GM23338 (cell line): ENCODE data around the gene COX7A1. TPM values are rescaled to one million over a fixed set of nuclear protein-coding genes. Genes with fewer than 3 reads are reported as not detected.
"Not testable (repeated sequence)": the region's sequence is repeated elsewhere in the genome, so short reads cannot be mapped to it uniquely, and the experiment has no call there.

Experiments used
- ATAC-seq: fragments of 200-7000 bp; cut with Tn5 transposase; 3 replicates; pipeline ENCODE4 v1.9.1; 2020
- DNase-seq: peaks from one replicate; pipeline ENCODE4 v3.0.0-alpha.2; 2015; ENCODE audit warnings: low spot score
- H2AFZ ChIP-seq: fragments of 200-600 bp; sonication (generic); 2 replicates; pipeline ENCODE4 v1.8.0; 2016; ENCODE audit warnings: antibody characterized with exemption, mild to moderate bottlenecking, moderate library complexity
- H3F3A ChIP-seq: fragments of 200-600 bp; sonication (generic); replicated peaks from 2 replicates; pipeline ENCODE4 v1.8.0; 2017; ENCODE audit warnings: antibody characterized with exemption, mixed run types, low read depth
- H3K27ac ChIP-seq: fragments of 200-600 bp; sonication (generic); 2 replicates; pipeline ENCODE4 v1.6.1; 2016; ENCODE audit warnings: low read depth
- H3K27me3 ChIP-seq: fragments of 200-600 bp; sonication (generic); 2 replicates; pipeline ENCODE4 v1.8.0; 2016; ENCODE audit warnings: mild to moderate bottlenecking, mixed run types, moderate library complexity; ENCODE audit not compliant: insufficient read depth
- H3K36me3 ChIP-seq: fragments of 200-600 bp; sonication (generic); 2 replicates; pipeline ENCODE4 v1.8.0; 2016; ENCODE audit warnings: mild to moderate bottlenecking; ENCODE audit not compliant: insufficient read depth
- H3K4me1 ChIP-seq: fragments of 200-600 bp; sonication (generic); 2 replicates; pipeline ENCODE4 v1.8.0; 2016; ENCODE audit warnings: mild to moderate bottlenecking, moderate library complexity; ENCODE audit not compliant: insufficient read depth
- H3K4me2 ChIP-seq: fragments of 200-600 bp; sonication (generic); 2 replicates; pipeline ENCODE4 v1.7.1; 2017; ENCODE audit warnings: mixed run types
- H3K4me3 ChIP-seq: fragments of 200-600 bp; sonication (generic); 2 replicates; pipeline ENCODE4 v1.6.1; 2016; ENCODE audit warnings: mixed run types
- H3K79me2 ChIP-seq: fragments of 200-600 bp; sonication (generic); replicated peaks from 2 replicates; pipeline ENCODE4 v1.8.0; 2017; ENCODE audit warnings: mild to moderate bottlenecking; ENCODE audit not compliant: insufficient read depth
- H3K9me2 ChIP-seq: fragments of 200-600 bp; sonication (generic); 2 replicates; pipeline ENCODE4 v1.8.0; 2017; ENCODE audit not compliant: insufficient read depth
- H4K20me1 ChIP-seq: fragments of 200-600 bp; sonication (generic); replicated peaks from 2 replicates; pipeline ENCODE4 v1.8.0; 2017; ENCODE audit warnings: mild to moderate bottlenecking; ENCODE audit not compliant: insufficient read depth
- H3K27ac Mint-ChIP-seq: 2 replicates; pipeline ENCODE4 v1.8.0; 2020; ENCODE audit warnings: inconsistent platforms, mild to moderate bottlenecking, moderate library complexity, mixed read lengths
- H3K27me3 Mint-ChIP-seq: 3 replicates; pipeline ENCODE4 v1.8.0; 2022; ENCODE audit warnings: low read depth, mild to moderate bottlenecking, moderate library complexity, mixed read lengths, inconsistent platforms; ENCODE audit not compliant: insufficient read depth, poor library complexity
- H3K36me3 Mint-ChIP-seq: 3 replicates; pipeline ENCODE4 v1.8.0; 2021; ENCODE audit warnings: low read depth, mild to moderate bottlenecking, inconsistent platforms, moderate library complexity, mixed read lengths
- H3K4me1 Mint-ChIP-seq: 3 replicates; pipeline ENCODE4 v1.8.0; 2020; ENCODE audit warnings: mild to moderate bottlenecking, inconsistent platforms, mixed read lengths
- H3K4me3 Mint-ChIP-seq: 3 replicates; pipeline ENCODE4 v1.8.0; 2021; ENCODE audit warnings: moderate library complexity, mild to moderate bottlenecking, inconsistent platforms, mixed read lengths
- H3K9me3 Mint-ChIP-seq: 3 replicates; pipeline ENCODE4 v1.8.0; 2020; ENCODE audit warnings: moderate library complexity, mild to moderate bottlenecking, inconsistent platforms, mixed read lengths
- CREB1 ChIP-seq: fragments of 250-450 bp; sonication (Bioruptor Pico); IDR thresholded peaks from 2 replicates; pipeline ENCODE4 v1.5.0; 2020; ENCODE audit warnings: low read depth, mild to moderate bottlenecking, moderate library complexity
- CTCF ChIP-seq, 2 experiments: fragments of 200-600 bp in 1 of 2; sonication (generic) in 1 of 2; conservative IDR thresholded peaks; 2 replicates each; pipeline versions ENCODE4 v1.5.1 to v1.6.1; 2016 to 2017; ENCODE audit warnings: antibody characterized with exemption in 2 of 2, low read depth in 2 of 2, mild to moderate bottlenecking in 2 of 2, moderate library complexity in 1 of 2
- EZH2 ChIP-seq: fragments of 200-600 bp; sonication (generic); IDR thresholded peaks from one replicate; pipeline ENCODE4 v1.8.0; 2017; ENCODE audit warnings: antibody characterized with exemption, mild to moderate bottlenecking, low read depth; ENCODE audit not compliant: unreplicated experiment
- NANOG ChIP-seq: IDR thresholded peaks from 2 replicates; pipeline ENCODE4 v1.6.1; 2016; ENCODE audit warnings: antibody characterized with exemption, borderline replicate concordance
- REST ChIP-seq: IDR thresholded peaks from one replicate; pipeline ENCODE4 v1.6.1; 2018; ENCODE audit warnings: antibody characterized with exemption; ENCODE audit not compliant: unreplicated experiment
- STAT1 ChIP-seq: IDR thresholded peaks from one replicate; pipeline ENCODE4 v1.6.1; 2016; ENCODE audit warnings: antibody characterized with exemption; ENCODE audit not compliant: unreplicated experiment
- ZNF114 ChIP-seq: fragments of 250-450 bp; sonication (Bioruptor Pico); IDR thresholded peaks from 2 replicates; pipeline ENCODE4 v1.5.0; 2020; ENCODE audit warnings: mild to moderate bottlenecking, moderate library complexity
- ZNF331 ChIP-seq: fragments of 250-450 bp; sonication (Bioruptor Pico); IDR thresholded peaks from 2 replicates; pipeline ENCODE4 v1.5.0; 2020; ENCODE audit warnings: low read depth, mild to moderate bottlenecking, moderate library complexity
- polyA plus RNA-seq: library from polyadenylated mRNA; unstranded; fragments of >200 nt; fragmentation: Nextera tagmentation; extraction: Ambion mirVana; gene quantifications from 2 replicates; pipeline ENCODE4 v1.2.1, GENCODE V29; 2016
- total RNA-seq: library from RNA; depleted of rRNA; stranded (reverse); fragments of >200 nt; shearing (Covaris generic); gene quantifications from 2 replicates; pipeline ENCODE4 v1.2.3, GENCODE V29; 2014

The COX7A1 gene
- total and polyA plus RNA-seq, 2 experiments from 2014 or later: 0.52 to 5.5 TPM

GRCh38 chr19:36198119-36198518 is 45.9 kb upstream of the COX7A1 start:
- no peaks in the 10 kb centered on the region for H4K20me1 ChIP-seq
- Mint-ChIP-seq H3K4me3 (no peak overlapping the region), H3K4me1 (no peaks in the 10 kb centered on the region), H3K9me3 (no peaks in the 10 kb centered on the region), H3K27ac (no peak overlapping the region), H3K27me3 (no peaks in the 10 kb centered on the region), H3K36me3 (peaks cover 3% of the 10 kb centered on the region; the same call in 2 of the 3 replicates)
- no peaks in the 10 kb centered on the region for H3K4me1 ChIP-seq
- H3K36me3 ChIP-seq: no peaks in the 10 kb centered on the region
- no peaks in the 10 kb centered on the region for H3K9me2 ChIP-seq
- no peak overlapping the region for H3K4me3 ChIP-seq
- no peak overlapping the region for H2AFZ ChIP-seq
- H3K27me3 ChIP-seq: no peaks in the 10 kb centered on the region
- ATAC-seq (no peak), DNase-seq (no peak)
- no peak overlapping the region for H3K4me2 ChIP-seq
- no peaks in the 10 kb centered on the region for H3F3A ChIP-seq
- H3K79me2 ChIP-seq: no peaks in the 10 kb centered on the region
- TF ChIP-seq REST (no peak), EZH2 (no peak), ZNF114 (CRISPR knock-in tag) (no peak), NANOG (no peak), CREB1 (CRISPR knock-in tag) (no peak), STAT1 (no peak)
- H3K27ac ChIP-seq: 0 out of 2 replicates have a peak overlapping the region, but pooled peaks have one; percentile 26

GRCh38 chr19:36196249-36196648 is 44.0 kb upstream of the COX7A1 start:
- no peak overlapping the region for H3K4me3 ChIP-seq
- no peaks in the 10 kb centered on the region for H4K20me1 ChIP-seq
- H3K27ac ChIP-seq: no peak overlapping the region
- no peaks in the 10 kb centered on the region for H3K9me3 Mint-ChIP-seq
- H3K79me2 ChIP-seq: no peaks in the 10 kb centered on the region
- H3K36me3 Mint-ChIP-seq: peaks cover 3% of the 10 kb centered on the region; the same call in 2 of the 3 replicates
- H3K27me3 ChIP-seq: no peaks in the 10 kb centered on the region
- no peak for TF ChIP-seq ZNF331 (CRISPR knock-in tag)
- TF ChIP-seq CREB1 (CRISPR knock-in tag): no peak
- no peak for TF ChIP-seq ZNF114 (CRISPR knock-in tag)
- TF ChIP-seq STAT1: no peak
- no peak for TF ChIP-seq CTCF (conservative IDR thresholded peaks at IDR 0.05; ENCODE audit: low read depth in 2 of 2)
- no peak for TF ChIP-seq NANOG
- H2AFZ ChIP-seq: no peak overlapping the region
- no peak overlapping the region for H3K4me2 ChIP-seq
- DNase-seq: no peak
- no peaks in the 10 kb centered on the region; the same call in 1 of the 2 replicates for H3F3A ChIP-seq
- H3K27ac Mint-ChIP-seq: no peak overlapping the region
- no peaks in the 10 kb centered on the region for H3K27me3 Mint-ChIP-seq
- no peak for ATAC-seq
- no peaks in the 10 kb centered on the region for H3K4me1 ChIP-seq
- no peak overlapping the region for H3K4me3 Mint-ChIP-seq
- H3K36me3 ChIP-seq: no peaks in the 10 kb centered on the region
- H3K9me2 ChIP-seq: no peaks in the 10 kb centered on the region
- no peaks in the 10 kb centered on the region for H3K4me1 Mint-ChIP-seq

GRCh38 chr19:36186722-36187121 is 34.5 kb upstream of the COX7A1 start:
- not testable (repeated sequence) for H3K4me3 Mint-ChIP-seq, H3K9me3 Mint-ChIP-seq, H3K4me1 ChIP-seq, H3K79me2 ChIP-seq, H3K27me3 ChIP-seq, H3K4me2 ChIP-seq, DNase-seq, H3K36me3 ChIP-seq, H3K36me3 Mint-ChIP-seq, H3F3A ChIP-seq, H4K20me1 ChIP-seq, H3K27me3 Mint-ChIP-seq, H3K4me3 ChIP-seq, H3K9me2 ChIP-seq, ATAC-seq, H2AFZ ChIP-seq, H3K4me1 Mint-ChIP-seq, H3K27ac Mint-ChIP-seq
- peak overlapping the region; percentile 47; the same call in 1 of the 2 replicates for H3K27ac ChIP-seq
